Measurements from ENCODE around the gene KIF3A. TPM values are rescaled to one million over a fixed set of nuclear protein-coding genes. Genes with fewer than 3 reads are reported as not detected.
A peak's percentile ranks its signal among the peaks of the same experiment; 100 is the strongest.

KIF3A gene
- total RNA-seq, 1 experiment from 2014 or later = 13.2 TPM

DNA sequence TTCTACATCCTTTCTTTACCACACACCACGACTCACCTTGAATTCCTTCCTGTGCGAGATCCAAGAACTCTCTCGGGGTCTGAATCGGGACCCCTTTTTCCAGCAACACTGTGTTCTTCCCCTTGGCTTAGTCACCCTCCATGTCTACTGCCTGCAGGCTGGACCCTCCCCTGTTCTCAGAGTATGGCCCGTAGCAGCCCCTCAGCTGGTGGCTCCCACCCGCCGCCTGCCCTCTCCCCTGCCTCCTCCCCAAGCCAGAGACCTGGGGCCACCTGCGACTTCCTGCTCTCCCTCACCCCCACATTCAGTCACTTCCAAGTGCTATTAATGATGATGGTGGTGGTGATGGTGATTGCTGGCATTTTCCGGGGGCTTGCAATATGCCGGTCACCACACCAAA lies 70.0 kb downstream of the KIF3A start:
- no CpG with 5 or more reads among the region's 10 CpGs for WGBS (ENCODE audit: extremely low coverage, insufficient read length, low lambda C conversion rate)
- H3K27ac ChIP-seq (ENCODE audit: insufficient read length, low read depth, low read length) = no peak overlapping the region

More for the DNA sequence above, 70.0 kb downstream of the KIF3A start:
- Histone ChIP-seq H3K79me1 (ENCODE audit: insufficient read depth, low read depth, low read length, poor library complexity, severe bottlenecking) (no peaks in the 10 kb centered on the region), H2BK12ac (ENCODE audit: insufficient read length, low read depth, low read length) (no peak overlapping the region), H2AFZ (ENCODE audit: low read length) (no peak overlapping the region), H3K23me2 (ENCODE audit: insufficient read length, low read depth, low read length, poor library complexity, severe bottlenecking) (no peaks in the 10 kb centered on the region), H4K5ac (ENCODE audit: insufficient read length, low read depth, low read length) (no peak overlapping the region), H2BK15ac (ENCODE audit: low read depth, low read length) (no peak overlapping the region), H4K20me1 (ENCODE audit: control insufficient read depth, insufficient read depth, insufficient read length) (no peaks in the 10 kb centered on the region), H4K91ac (ENCODE audit: insufficient read length, low read depth, low read length) (no peak overlapping the region), H3K18ac (ENCODE audit: insufficient read length, low read depth, low read length) (no peak overlapping the region), H3K79me2 (ENCODE audit: insufficient read depth, low read length) (no peaks in the 10 kb centered on the region), H2BK20ac (ENCODE audit: low read depth, low read length, poor library complexity, severe bottlenecking) (no peak overlapping the region), H3K4ac (ENCODE audit: low read depth, low read length) (no peak overlapping the region), H3K27me3 (ENCODE audit: insufficient read depth, low read length) (no peaks in the 10 kb centered on the region), H3T11ph (ENCODE audit: low read length) (no peak overlapping the region), H3K56ac (ENCODE audit: insufficient read length, low read depth, low read length) (no peak overlapping the region), H3K9ac (ENCODE audit: extremely low read depth, insufficient read length, low read length) (no peak overlapping the region), H2BK120ac (ENCODE audit: low read depth, low read length, poor library complexity, severe bottlenecking) (no peak overlapping the region), H3K23ac (ENCODE audit: insufficient read length, low read depth, low read length) (no peak overlapping the region), H2BK5ac (ENCODE audit: insufficient read length, low read length) (no peak overlapping the region), H3K4me1 (ENCODE audit: insufficient read depth, low read length) (no peaks in the 10 kb centered on the region), H3K14ac (ENCODE audit: insufficient read depth, low read length) (no peak overlapping the region), H3K4me2 (ENCODE audit: insufficient read depth, insufficient read length, low read length) (no peak overlapping the region), H2AK5ac (ENCODE audit: insufficient read length, low read length) (no peak overlapping the region), H3K9me3 (ENCODE audit: control insufficient read depth, low read depth, low read length) (no peaks in the 10 kb centered on the region), H4K8ac (replicated peaks; ENCODE audit: insufficient read length, low read depth, low read length) (no peak overlapping the region)
- Mint-ChIP-seq H3K4me1 (peaks cover 27 to 37% of the 10 kb centered on the region in 2 experiments), H3K36me3 (ENCODE audit: insufficient read depth in 1 of 3, low read depth in 3 of 3) (peaks cover 0 to 7% (median 0%) of the 10 kb centered on the region in 3 experiments; a peak in 3 of 7 replicates), H3K27me3 (ENCODE audit: low read depth) (peaks cover 2% of the 10 kb centered on the region), H3K27ac (no peak overlapping the region), H3K9me3 (peaks cover 0 to 7% of the 10 kb centered on the region in 2 experiments; a peak in 3 of 5 replicates), H3K4me3 (no peak overlapping the region)
- peak; percentile 20 for DNase-seq
- TF ChIP-seq, protein P1, sequence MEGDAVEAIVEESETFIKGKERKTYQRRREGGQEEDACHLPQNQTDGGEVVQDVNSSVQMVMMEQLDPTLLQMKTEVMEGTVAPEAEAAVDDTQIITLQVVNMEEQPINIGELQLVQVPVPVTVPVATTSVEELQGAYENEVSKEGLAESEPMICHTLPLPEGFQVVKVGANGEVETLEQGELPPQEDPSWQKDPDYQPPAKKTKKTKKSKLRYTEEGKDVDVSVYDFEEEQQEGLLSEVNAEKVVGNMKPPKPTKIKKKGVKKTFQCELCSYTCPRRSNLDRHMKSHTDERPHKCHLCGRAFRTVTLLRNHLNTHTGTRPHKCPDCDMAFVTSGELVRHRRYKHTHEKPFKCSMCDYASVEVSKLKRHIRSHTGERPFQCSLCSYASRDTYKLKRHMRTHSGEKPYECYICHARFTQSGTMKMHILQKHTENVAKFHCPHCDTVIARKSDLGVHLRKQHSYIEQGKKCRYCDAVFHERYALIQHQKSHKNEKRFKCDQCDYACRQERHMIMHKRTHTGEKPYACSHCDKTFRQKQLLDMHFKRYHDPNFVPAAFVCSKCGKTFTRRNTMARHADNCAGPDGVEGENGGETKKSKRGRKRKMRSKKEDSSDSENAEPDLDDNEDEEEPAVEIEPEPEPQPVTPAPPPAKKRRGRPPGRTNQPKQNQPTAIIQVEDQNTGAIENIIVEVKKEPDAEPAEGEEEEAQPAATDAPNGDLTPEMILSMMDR (conservative IDR thresholded peaks at IDR 0.05) = no peak
